ENCODE data around the gene CDH8. TPM values are rescaled to one million over a fixed set of nuclear protein-coding genes. Genes with fewer than 3 reads are reported as not detected.
A peak's percentile ranks its signal among the peaks of the same experiment; 100 is the strongest.

Gene CDH8
- total RNA-seq, 1 donor from 2014 or later, result not detected

DNA sequence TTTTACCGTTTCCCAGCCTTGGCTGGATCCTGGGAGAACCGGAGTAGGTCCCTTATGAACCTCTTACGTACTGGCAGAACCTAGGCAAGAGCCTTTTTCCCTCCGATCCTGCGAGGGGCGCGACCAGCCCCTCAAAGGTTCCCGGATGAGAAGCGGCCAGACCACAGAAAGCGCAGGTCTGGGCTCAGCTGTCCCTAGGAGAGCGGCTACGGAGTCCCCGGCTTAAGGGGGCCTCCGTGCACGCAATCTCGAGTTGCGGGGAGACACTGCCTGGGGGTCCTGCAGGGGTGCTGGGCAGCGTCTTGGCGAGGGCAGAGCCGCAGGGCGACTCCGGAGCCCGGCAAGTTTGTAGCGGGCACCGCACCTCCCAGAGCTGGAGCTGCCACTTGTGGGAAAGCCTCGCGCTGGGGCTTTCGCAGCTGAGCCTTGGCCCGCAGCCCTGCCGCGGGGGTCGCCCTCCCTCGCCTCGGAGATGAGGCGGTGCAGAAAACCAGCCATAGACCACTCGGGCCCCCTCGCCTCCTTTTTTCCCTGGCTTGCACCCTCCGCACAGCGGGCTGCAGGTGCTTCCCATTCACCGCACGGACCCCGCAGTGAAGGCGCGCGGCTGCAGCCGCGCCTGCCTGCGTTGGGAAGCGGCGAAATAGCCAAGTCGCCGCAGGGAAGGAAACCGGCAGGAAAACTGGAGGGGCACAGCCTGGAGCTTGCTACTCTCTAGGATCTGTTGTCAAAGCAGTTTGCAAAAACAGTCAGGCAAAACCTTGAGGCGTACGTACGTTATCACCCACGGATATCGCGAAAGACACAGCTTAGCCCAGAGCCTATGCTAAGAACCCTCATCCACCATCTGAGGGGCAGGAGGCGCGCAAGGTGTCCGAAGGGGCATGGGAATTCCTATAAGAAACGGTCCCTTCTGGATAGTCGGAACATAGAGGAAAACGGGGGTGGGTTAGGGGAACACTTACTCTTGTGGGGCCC is 834 bp downstream of the CDH8 start:
- DNase-seq (ENCODE audit: missing footprints) (no peak), ATAC-seq (no peak)
- intact Hi-C loops (cut with DNase I), result no loop called here

DNA sequence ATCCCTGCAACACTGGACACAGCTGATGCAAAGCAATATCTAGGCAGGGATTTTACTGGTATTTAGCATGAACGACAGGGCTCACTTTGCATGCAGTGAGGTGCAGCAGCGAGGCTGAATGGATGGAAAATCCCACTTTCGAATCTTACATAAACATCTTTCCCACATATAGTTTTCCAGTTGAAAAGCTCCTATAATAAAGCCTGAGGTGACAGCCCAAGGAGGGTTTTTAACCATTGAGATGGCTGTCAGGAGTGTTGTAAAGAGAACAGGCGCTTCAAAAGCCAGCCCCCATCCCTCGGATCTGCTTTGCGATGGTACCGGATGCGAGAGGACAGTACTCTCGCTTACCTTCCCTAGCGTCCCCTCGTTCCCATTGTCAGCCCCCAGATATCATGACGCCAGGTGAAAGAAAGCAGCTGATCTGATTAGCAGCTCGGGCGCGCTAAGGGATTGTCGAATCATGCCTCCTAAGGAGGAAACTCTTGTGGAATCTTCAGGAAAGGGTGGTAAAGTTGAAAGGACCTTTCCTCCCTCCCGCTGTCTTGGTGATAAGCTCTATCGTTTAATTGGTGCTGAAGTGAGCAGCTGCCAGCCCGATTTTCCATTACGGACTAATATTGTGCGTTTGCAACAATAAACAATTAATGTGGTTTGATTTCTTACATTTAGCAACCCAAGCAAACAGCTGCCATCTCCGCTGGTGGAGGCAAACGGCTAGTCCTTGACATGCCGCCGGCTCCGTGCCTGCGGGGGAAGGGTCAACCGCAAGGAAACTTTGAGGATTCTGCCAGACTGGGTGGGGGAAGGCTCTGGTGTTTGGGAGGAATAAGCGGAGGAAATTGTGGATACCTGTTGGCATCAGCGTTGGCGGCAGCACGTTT is 1.8 kb downstream of the CDH8 start:
- no peak for ATAC-seq
- intact Hi-C loops (cut with DNase I), result no loop called here
- no peak for DNase-seq (ENCODE audit: missing footprints)

DNA sequence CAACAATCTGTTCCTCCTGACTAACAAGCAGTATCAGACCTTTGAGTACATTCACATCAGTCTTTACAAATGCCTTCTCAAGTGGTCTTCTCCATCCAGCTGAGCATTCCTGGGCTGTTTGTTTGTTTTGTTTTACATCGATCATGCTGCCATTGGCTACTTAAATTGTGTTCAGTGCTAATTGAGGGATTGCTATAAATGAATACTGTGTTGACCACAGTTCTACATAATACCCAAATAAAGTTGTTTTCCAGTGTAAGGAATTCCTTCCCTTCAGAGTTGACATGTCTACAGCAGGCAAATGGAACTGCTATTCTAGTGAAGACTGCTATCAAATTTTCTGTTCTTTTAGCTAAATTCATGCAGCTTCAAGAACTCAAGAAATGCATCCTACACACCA is 3.2 kb downstream of the CDH8 start:
- ATAC-seq (no peak), DNase-seq (ENCODE audit: missing footprints) (no peak)
- intact Hi-C loops (cut with DNase I), result no loop called here

DNA sequence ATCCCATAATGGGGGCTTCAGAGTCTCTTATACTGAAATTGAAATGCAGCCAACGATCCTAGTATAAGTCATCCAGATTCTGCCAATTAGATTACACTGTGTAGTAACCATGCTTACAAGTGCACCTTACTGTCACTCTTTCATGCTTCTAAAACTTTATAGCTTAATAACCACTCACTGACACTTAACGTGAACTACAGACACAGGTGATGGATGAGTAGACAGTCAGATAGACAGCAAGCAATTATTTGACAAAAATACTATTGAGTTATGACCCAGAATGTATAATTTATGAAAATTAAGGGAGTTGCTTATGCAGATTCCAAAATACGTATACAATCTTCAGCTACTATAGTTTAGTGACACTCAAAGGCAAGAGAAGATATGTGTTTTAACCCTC is 6.3 kb downstream of the CDH8 start:
- intact Hi-C loops (cut with DNase I), result no loop called here
- DNase-seq (ENCODE audit: missing footprints) (no peak), ATAC-seq (no peak)

DNA sequence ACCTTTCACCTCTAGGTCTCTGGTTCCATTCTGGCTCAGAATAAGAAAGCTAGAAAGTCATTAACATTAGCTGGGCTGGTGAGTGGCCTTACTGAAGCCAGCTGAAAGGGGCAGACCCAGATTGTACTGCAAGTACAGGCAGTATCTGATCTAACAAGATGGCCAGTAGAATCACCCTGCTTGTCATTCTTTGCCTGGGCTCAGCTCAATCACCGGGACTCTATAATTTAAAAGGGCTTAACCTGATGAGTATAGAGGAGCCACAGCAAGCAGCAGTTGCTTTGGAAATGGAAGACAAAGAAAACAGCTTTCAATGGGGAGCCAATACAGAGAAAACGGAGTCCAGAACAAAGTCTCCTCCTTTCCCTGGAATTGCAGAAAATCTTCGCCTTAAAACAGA is 13.6 kb downstream of the CDH8 start:
- DNase-seq (ENCODE audit: missing footprints), result no peak
- intact Hi-C loops (cut with DNase I), result no loop called here
- ATAC-seq, result no peak

DNA sequence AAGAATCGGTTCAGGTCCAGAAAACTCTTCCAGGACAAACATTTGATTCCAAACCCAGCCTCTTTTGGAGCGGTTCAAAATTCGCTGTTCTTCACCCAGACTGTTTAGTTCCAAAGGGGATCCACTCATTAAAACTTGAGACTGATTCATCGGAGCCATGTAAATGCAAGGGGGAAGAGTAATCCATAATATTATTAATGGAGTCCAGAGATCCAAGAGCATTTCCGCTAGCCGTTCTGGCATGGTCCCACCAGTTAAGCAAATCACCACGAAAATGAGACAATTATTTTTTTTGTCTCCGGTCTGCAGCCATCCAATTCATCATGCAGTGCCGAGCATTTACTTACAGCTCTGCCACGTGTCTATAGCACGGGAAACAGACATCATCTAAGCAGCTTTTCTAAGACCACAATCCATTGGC is 15.1 kb downstream of the CDH8 start:
- intact Hi-C loops (cut with DNase I), result no loop called here
- ATAC-seq, result no peak
- no peak for DNase-seq (ENCODE audit: missing footprints)

DNA sequence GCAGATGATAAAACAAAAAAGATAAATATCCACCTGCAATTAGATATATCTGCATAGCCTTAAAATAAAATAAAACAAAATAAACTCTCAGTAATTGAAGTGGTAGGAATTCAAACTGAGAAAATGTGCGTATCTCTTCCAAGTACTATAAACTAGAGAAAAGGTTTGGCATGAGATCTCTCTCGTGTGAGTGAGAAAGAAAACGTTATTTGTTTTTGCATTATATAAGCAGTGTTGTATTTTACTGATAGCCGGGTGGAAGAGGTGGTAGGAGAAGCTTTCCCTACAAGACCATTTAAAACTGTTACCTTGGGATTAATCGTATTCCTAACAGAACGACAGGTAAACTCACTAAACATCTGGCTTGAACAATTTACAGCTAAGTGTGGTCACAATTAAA is 15.6 kb downstream of the CDH8 start:
- intact Hi-C loops (cut with DNase I), result no loop called here
- no peak for DNase-seq (ENCODE audit: missing footprints)
- no peak for ATAC-seq

DNA sequence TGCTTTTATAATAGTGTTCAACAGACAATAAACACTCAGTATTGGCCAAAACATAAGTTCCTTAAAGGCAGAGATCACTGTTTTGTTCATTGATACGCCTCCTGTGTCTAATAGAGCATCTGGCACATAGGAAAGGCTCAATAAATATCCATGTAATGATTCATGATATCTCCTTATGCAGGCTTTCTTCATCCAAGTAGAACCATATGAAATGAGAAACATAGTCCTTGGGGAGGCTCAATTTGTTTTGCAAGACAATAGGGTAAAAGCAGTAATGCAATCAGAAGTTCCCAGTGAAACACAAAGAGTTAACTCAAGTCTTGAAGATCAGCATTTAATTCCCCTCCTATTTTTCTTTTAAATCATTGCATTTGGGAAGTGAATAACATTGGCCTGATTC is 16.4 kb downstream of the CDH8 start:
- ATAC-seq, result no peak
- intact Hi-C loops (cut with DNase I), result no loop called here
- no peak for DNase-seq (ENCODE audit: missing footprints)

DNA sequence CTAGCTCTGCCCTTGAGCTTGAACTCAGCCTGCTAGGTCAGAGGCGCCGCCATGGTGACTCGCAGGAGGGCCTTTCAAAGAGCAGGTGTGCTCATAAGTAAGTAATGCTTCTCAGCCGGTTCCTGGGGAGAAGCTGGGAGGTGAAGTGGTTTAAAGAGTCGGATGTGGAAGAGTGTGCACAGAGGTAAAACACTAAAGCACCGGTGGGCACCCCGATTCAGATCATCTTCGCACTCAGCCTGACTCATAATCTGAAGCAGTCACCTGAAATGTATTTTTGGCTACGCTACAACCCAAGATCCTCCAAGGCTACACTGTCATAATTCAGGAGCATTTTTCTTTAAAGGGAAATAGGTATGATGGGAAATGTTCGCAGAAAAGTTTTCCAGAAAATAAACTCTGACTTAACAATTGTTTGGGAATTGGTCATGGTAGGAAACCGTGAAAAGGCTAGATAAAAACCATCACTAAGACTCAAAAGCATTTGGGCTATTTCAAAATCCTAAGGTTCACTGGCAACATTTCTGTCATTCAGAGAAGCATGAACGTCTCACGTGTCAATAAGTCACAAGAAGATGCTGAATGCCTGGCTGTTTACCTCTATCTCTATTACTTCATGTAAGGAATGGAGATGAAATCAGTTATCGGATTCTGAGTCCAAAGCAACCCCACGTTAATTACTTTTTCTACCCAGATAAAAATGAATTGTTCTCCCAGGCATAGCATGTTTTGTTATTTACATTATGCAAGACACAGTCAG is 17.8 kb downstream of the CDH8 start:
- peak; percentile 34 for DNase-seq (ENCODE audit: missing footprints)
- ATAC-seq, result no peak
- intact Hi-C loops (cut with DNase I), result no loop called here

DNA sequence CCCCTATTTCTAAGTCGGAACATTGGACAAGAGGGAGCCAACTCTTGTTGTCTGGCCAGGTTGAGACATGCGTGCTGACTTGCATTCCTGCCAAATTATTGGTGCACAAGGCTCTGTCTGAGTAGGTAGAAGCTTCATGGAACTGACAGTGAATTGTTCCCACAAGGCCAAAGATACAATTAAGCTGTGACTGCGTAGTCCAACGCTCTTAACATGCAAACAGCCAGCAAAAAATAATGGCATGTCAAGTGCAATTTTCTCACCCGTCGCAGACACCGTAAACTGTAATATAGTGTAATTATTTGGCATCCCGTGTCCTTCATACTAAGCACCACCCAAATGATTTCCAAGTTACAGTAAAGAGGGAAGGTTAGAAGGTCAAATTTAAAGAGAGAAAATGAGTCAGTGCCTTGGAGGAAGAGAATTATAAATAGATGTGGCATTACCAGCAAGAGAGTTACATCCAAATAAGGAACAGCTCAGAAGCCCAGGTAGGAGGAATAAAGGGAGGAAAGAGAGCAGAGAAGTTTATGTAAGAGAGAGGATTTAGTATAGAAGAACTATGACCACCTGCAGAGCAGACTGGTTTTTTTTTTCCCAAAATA is 21.8 kb downstream of the CDH8 start:
- ATAC-seq (no peak), DNase-seq (ENCODE audit: missing footprints) (no peak)
- intact Hi-C loops (cut with DNase I), result no loop called here

DNA sequence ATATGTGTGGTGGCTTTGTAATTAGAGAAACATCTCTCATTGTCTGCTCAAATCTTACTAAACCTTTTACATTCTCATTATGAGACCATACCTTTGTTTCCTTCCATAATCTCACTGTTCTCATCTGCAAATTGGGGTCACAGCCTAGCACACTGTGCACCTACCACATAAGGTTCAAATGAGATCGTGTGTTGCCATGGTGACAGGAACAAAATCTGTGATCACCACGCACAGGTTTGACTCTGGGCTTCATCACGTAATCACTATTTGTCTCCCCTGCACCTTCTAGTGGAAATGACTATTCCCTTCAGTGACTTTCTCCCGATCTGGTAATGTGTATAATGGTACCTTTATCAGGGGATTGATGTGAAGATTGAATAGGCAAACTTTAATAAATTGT is 26.1 kb downstream of the CDH8 start:
- ATAC-seq (no peak), DNase-seq (ENCODE audit: missing footprints) (no peak)
- intact Hi-C loops (cut with DNase I), result no loop called here

DNA sequence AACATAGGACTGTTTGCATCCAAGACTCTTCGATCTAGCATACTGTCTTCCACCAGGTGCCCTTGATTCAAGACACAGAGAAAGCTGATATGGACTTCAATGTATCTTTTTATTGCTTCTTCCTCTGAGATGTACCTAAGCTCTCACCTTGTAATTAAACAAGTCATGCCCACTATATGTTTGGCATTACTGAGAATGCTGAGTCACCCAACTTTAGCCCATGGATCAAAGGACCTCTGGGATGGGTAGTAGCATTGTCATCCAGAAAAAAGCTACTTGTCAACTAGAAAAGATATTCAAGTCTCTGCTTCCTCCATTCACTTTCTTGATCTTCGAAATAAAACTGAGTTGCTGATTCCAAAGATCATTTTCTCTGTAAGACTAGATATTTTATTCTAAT is 37.8 kb downstream of the CDH8 start:
- intact Hi-C loops (cut with DNase I), result no loop called here
- ATAC-seq, result no peak
- no peak for DNase-seq (ENCODE audit: missing footprints)

DNA sequence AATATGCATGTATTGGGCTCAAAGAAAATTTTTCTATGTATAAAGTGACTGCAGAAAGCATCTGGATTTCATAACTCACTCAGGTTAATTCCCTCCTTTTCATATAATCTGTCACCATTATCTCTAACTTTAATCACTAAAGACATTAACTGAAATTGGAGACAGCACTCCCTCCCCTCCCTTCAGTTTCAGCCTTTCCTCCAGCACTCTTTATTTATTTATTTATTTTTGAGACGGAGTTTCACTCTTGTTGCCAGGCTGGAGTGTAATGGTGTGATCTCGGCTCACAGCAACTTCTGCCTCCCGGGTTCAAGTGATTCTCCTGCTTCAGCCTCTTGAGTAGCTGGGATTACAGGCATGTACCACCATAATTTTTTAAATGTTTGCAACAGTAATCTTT is 43.1 kb downstream of the CDH8 start:
- DNase-seq (ENCODE audit: missing footprints), result no peak
- intact Hi-C loops (cut with DNase I), result no loop called here
- ATAC-seq, result no peak

DNA sequence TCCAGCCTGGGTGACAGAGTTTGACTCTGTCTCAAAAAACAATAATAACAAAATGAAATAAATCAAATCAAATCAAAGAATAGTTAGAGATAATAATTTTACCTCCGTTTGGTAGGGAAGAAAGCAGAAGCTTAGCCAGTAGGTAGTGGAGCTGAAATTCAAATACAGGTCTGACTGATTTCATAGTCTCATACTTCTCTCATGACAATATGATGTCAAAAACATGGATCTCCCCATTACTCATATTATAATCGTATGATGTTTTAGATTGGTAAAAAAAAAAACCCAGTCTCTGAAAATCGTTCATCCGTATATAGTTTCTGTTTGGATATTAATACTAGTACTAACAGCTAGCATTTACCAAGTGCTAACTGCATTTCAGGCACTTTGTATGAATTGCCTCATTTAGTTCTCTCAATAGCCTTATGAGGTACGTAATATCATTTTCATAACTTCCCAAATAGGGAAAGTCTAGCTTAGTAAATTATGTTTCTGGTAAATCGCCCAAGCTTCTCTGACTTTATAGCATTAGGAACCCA is 48.7 kb downstream of the CDH8 start:
- ATAC-seq (no peak), DNase-seq (ENCODE audit: missing footprints) (no peak)
- intact Hi-C loops (cut with DNase I), result no loop called here

DNA sequence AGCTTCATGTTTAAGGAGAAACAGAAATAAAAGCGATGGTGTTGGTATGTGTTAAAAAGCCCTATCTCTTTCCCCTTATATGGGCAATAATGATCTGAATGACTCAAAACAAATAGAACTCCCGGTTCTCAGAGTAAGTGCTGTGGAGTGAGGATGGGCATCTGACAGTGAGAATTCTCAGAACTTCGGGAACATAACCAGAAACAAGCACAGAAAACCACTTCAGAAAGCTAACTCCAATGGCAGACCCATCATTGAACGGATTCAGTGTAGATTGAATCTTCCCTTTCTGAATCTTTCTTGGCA is 67.2 kb downstream of the CDH8 start:
- no peak for ATAC-seq
- DNase-seq (ENCODE audit: missing footprints), result no peak
- intact Hi-C loops (cut with DNase I), result no loop called here

DNA sequence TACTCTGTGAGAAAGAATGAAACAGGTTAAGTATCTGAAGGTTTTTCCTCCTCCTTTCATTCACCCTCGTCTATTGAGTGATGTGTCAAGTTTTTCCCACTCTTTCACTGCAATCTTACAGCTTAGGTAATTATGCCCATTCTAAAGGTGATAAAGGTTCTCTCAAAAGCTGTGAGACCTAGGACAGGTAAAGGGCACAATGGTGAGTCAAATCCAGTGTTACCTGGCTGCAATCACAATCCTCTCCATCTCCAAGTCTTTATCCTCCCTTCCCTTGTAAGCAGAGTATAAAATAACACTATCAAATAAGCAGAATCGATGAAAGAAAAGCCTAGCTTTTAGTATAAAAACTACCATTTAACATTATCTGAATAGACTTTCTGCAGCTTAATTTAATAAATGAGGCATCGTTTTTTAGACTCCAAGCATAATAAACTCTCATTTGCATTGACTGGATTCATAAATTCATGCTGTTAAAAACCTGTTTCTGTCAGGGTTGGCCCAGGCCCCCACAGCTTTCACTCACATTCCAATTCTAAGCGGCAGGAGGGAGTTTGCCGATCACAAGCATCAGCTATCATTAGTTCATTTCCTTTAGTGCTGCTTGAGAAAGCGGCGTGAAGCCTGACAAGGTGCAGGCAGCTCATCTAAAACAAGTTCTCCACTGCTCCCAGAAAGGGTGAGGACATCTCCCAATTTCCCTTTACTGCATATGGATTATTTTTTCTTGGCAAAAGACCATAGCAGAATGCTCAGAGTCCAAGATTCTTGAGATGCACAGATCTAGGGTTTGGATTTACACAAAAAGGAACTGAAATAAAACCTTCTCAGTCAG is 67.8 kb downstream of the CDH8 start:
- ATAC-seq (no peak), DNase-seq (ENCODE audit: missing footprints) (no peak)
- intact Hi-C loops (cut with DNase I), result no loop called here

DNA sequence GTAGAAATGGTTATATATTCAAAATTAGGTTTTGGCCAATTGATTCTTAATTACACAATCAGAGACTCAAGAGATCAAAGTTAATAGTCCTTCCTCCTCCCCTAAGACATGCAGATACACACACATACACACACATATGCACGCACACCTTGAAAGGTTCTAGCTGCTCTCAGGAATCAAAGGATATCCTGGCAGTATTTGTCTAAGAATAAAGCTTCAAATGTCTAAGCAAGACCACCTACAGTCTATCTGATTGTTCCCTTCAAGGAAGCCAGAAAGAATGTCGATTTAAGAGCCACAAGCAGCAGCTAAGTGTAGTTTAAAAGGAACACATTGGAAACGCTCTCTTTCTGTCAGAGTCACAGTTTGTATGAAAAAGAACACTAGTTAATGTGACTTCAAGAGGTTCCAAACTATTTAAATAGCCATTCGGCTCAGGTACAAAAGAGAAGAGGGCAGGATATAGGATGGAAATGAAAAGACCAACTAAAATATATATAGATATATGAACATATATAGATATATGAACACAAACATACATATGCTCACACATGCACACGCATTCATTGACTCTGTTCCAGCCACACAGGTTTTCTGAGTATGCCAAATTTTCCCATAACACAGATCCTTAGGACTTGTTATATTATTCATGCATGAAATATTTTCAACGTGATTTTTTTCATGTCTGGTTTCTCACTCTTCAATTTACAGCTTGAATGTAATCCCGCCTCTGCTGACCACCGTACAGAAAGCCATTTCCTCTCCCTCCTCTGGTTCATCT is 79.0 kb downstream of the CDH8 start:
- intact Hi-C loops (cut with DNase I), result no loop called here
- no peak for ATAC-seq

More for the DNA sequence above, 79.0 kb downstream of the CDH8 start:
- no peak for DNase-seq (ENCODE audit: missing footprints)
